H9 (cell line): ENCODE data around the gene MICAL2. TPM values are rescaled to one million over a fixed set of nuclear protein-coding genes. Genes with fewer than 3 reads are reported as not detected.

Experiments used
- DNase-seq: peaks from one replicate; pipeline ENCODE4 v3.0.0-alpha.2; 2017
- H2AFZ ChIP-seq: one replicate; pipeline ENCODE4 v1.6.1; 2013; ENCODE audit warnings: mild to moderate bottlenecking, low read length, control low read depth, moderate library complexity
- H2AK5ac ChIP-seq: 2 replicates; pipeline ENCODE4 v1.6.1; 2013; ENCODE audit warnings: low read length, control low read depth, mixed read lengths; ENCODE audit not compliant: insufficient read length
- H2BK120ac ChIP-seq: one replicate; pipeline ENCODE4 v1.6.1; 2013; ENCODE audit warnings: low read depth, mild to moderate bottlenecking, low read length, control low read depth, inconsistent platforms; ENCODE audit not compliant: poor library complexity, severe bottlenecking
- H2BK12ac ChIP-seq: 2 replicates; pipeline ENCODE4 v1.6.1; 2013; ENCODE audit warnings: low read length, control low read depth, mixed read lengths, low read depth; ENCODE audit not compliant: insufficient read length
- H2BK15ac ChIP-seq: 2 replicates; pipeline ENCODE4 v1.6.1; 2013; ENCODE audit warnings: low read depth, low read length, control low read depth
- H2BK20ac ChIP-seq: one replicate; pipeline ENCODE4 v1.6.1; 2013; ENCODE audit warnings: low read depth, mild to moderate bottlenecking, low read length, control low read depth, inconsistent platforms; ENCODE audit not compliant: poor library complexity, severe bottlenecking
- H2BK5ac ChIP-seq: 2 replicates; pipeline ENCODE4 v1.6.1; 2013; ENCODE audit warnings: low read length, control low read depth, mixed read lengths; ENCODE audit not compliant: insufficient read length
- H3K14ac ChIP-seq: 2 replicates; pipeline ENCODE4 v1.6.1; 2013; ENCODE audit warnings: low read length, control low read depth; ENCODE audit not compliant: insufficient read depth
- H3K18ac ChIP-seq: 2 replicates; pipeline ENCODE4 v1.6.1; 2013; ENCODE audit warnings: low read depth, mild to moderate bottlenecking, mixed read lengths, low read length, control low read depth; ENCODE audit not compliant: insufficient read length
- H3K23ac ChIP-seq: 2 replicates; pipeline ENCODE4 v1.6.1; 2013; ENCODE audit warnings: low read length, control low read depth, mixed read lengths, low read depth; ENCODE audit not compliant: insufficient read length
- H3K23me2 ChIP-seq: 2 replicates; pipeline ENCODE4 v1.6.1; 2013; ENCODE audit warnings: low read depth, mild to moderate bottlenecking, mixed read lengths, low read length, control low read depth; ENCODE audit not compliant: insufficient read length, poor library complexity, severe bottlenecking
- H3K27ac ChIP-seq: 2 replicates; pipeline ENCODE4 v1.5.1; 2013; ENCODE audit warnings: low read length, control low read depth, mixed read lengths, low read depth; ENCODE audit not compliant: insufficient read length
- H3K27me3 ChIP-seq: 2 replicates; pipeline ENCODE4 v1.6.1; 2013; ENCODE audit warnings: low read length, control low read depth, inconsistent platforms; ENCODE audit not compliant: insufficient read depth
- H3K4ac ChIP-seq: 2 replicates; pipeline ENCODE4 v1.6.1; 2013; ENCODE audit warnings: low read depth, mild to moderate bottlenecking, control low read depth, inconsistent platforms, low read length, moderate library complexity
- H3K4me1 ChIP-seq: 2 replicates; pipeline ENCODE4 v1.6.1; 2013; ENCODE audit warnings: low read length, control low read depth, inconsistent platforms; ENCODE audit not compliant: insufficient read depth
- H3K4me2 ChIP-seq: 2 replicates; pipeline ENCODE4 v1.6.1; 2013; ENCODE audit warnings: low read length, control low read depth, mixed read lengths; ENCODE audit not compliant: insufficient read length, insufficient read depth
- H3K56ac ChIP-seq: 2 replicates; pipeline ENCODE4 v1.6.1; 2013; ENCODE audit warnings: low read depth, mild to moderate bottlenecking, mixed read lengths, low read length, control low read depth; ENCODE audit not compliant: insufficient read length
- H3K79me1 ChIP-seq: 2 replicates; pipeline ENCODE4 v1.6.1; 2013; ENCODE audit warnings: low read depth, mild to moderate bottlenecking, moderate library complexity, low read length, control low read depth, inconsistent platforms; ENCODE audit not compliant: insufficient read depth, poor library complexity, severe bottlenecking
- H3K79me2 ChIP-seq: 2 replicates; pipeline ENCODE4 v1.6.1; 2013; ENCODE audit warnings: low read length, control low read depth, inconsistent platforms; ENCODE audit not compliant: insufficient read depth
- H3K9ac ChIP-seq: 2 replicates; pipeline ENCODE4 v1.6.1; 2013; ENCODE audit warnings: low read length, control low read depth, mixed read lengths; ENCODE audit not compliant: insufficient read length; ENCODE audit errors: extremely low read depth
- H3K9me3 ChIP-seq: one replicate; pipeline ENCODE4 v1.6.1; 2013; ENCODE audit warnings: low read depth, low read length, inconsistent platforms; ENCODE audit not compliant: control insufficient read depth
- H3T11ph ChIP-seq: one replicate; pipeline ENCODE4 v1.6.1; 2013; ENCODE audit warnings: mild to moderate bottlenecking, low read length, control low read depth, inconsistent platforms
- H4K20me1 ChIP-seq: one replicate; pipeline ENCODE4 v1.6.1; 2013; ENCODE audit not compliant: control insufficient read depth, insufficient read length, insufficient read depth
- H4K5ac ChIP-seq: 2 replicates; pipeline ENCODE4 v1.6.1; 2013; ENCODE audit warnings: low read depth, mild to moderate bottlenecking, mixed read lengths, low read length, control low read depth; ENCODE audit not compliant: insufficient read length
- H4K8ac ChIP-seq: replicated peaks from 2 replicates; pipeline ENCODE4 v1.6.1; 2013; ENCODE audit warnings: low read length, control low read depth, mixed read lengths, low read depth; ENCODE audit not compliant: insufficient read length
- H4K91ac ChIP-seq: 2 replicates; pipeline ENCODE4 v1.6.1; 2013; ENCODE audit warnings: low read depth, mild to moderate bottlenecking, moderate library complexity, mixed read lengths, low read length, control low read depth; ENCODE audit not compliant: insufficient read length
- H3K27ac Mint-ChIP-seq, 3 experiments: 2 replicates in 2 of 3; 3 replicates in 1 of 3; pipeline ENCODE4 v1.8.0; 2020 to 2021; ENCODE audit warnings: mixed read lengths in 3 of 3, mild to moderate bottlenecking in 1 of 3, moderate library complexity in 1 of 3
- H3K27me3 Mint-ChIP-seq: 2 replicates; pipeline ENCODE4 v1.8.0; 2021; ENCODE audit warnings: low read depth, mild to moderate bottlenecking, moderate library complexity, mixed read lengths
- H3K36me3 Mint-ChIP-seq, 3 experiments: 2 replicates in 2 of 3; 3 replicates in 1 of 3; pipeline ENCODE4 v1.8.0; 2020 to 2021; ENCODE audit warnings: low read depth in 3 of 3, mixed read lengths in 3 of 3; ENCODE audit not compliant: insufficient read depth in 1 of 3
- H3K4me1 Mint-ChIP-seq, 2 experiments: 2 replicates each; pipeline ENCODE4 v1.8.0; 2020; ENCODE audit warnings: mixed read lengths in 2 of 2
- H3K4me3 Mint-ChIP-seq, 2 experiments: 2 replicates in 1 of 2; 3 replicates in 1 of 2; pipeline ENCODE4 v1.8.0; 2020 to 2021; ENCODE audit warnings: mild to moderate bottlenecking in 2 of 2, mixed read lengths in 2 of 2, moderate library complexity in 1 of 2
- H3K9me3 Mint-ChIP-seq, 2 experiments: 2 replicates in 1 of 2; 3 replicates in 1 of 2; pipeline ENCODE4 v1.8.0; 2020; ENCODE audit warnings: mild to moderate bottlenecking in 2 of 2, mixed read lengths in 2 of 2, moderate library complexity in 1 of 2
- WGBS: extraction: QIAGEN DNeasy Blood & Tissue Kit; methylation state at CpG from one replicate; pipeline ENCODE4 v1.1.7; 2013; ENCODE audit warnings: missing lambda C conversion rate, low lambda C conversion rate, mixed read lengths; ENCODE audit not compliant: insufficient read length; ENCODE audit errors: extremely low coverage; 5-methylcytosine and 5-hydroxymethylcytosine counted together
- total RNA-seq: library from RNA; stranded (reverse); gene quantifications from 2 replicates; pipeline ENCODE4 v1.2.1, GENCODE V29; 2021
- TF ChIP-seq, protein P1 (sequence below): fragments of 200-600 bp; sonication (generic); conservative IDR thresholded peaks from 3 replicates; pipeline ENCODE4 v1.8.0; 2021; ENCODE audit warnings: antibody characterized with exemption, mild to moderate bottlenecking

Gene MICAL2
- total RNA-seq, 1 experiment from 2014 or later = 4.7 TPM

DNA sequence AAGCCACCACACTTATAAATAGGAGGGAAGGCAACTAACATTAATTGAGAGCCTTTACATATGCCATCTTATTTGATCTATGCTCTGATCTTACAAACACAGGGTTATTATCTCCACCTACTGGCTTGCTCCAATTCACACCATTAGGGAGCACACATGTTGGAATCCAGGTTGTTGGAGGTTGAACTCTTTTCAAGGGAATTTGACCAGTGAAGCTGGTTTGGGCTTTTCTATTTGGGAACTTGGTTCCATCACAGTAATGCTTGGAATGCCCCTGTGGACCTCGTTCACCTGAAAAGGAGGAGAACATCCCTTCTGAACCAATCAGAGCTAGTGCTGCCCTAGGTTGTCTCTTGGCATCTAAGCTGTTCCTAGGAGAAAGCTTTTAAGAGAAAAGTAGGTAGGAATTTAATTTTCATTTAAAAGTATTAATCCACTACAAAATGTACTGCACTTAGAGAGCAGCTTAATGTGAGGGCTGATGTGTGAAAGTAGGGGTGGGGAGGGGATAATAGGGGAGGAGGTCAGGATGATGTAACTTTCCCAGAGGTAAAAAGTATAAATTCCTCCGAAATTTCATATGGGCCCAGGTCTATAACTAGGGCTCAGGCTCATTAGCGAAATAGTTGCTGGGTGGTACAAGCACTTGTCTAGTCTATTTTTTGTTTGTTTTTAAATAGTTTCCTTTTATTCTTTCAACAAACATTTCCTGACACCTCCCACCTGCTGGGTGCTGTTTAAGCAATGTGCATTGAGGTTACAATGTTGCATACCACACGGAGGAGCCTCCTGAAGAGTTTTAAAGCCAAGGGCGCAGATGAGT is 7.6 kb upstream of the MICAL2 start:
- no CpG with 5 or more reads among the region's 5 CpGs for WGBS
- Histone ChIP-seq H3K27ac (no peak overlapping the region), H3K23me2 (no peaks in the 10 kb centered on the region), H3K23ac (no peak overlapping the region), H3K14ac (no peak overlapping the region; the same call in 1 of the 2 replicates), H3K4me2 (peak overlapping the region; percentile 18), H3K4ac (no peak overlapping the region), H2AK5ac (no peak overlapping the region), H3K79me1 (no peaks in the 10 kb centered on the region), H4K20me1 (no peaks in the 10 kb centered on the region), H3K9me3 (no peaks in the 10 kb centered on the region), H3K9ac (no peak overlapping the region), H2AFZ (no peak overlapping the region), H4K5ac (no peak overlapping the region), H3K18ac (no peak overlapping the region), H4K8ac (no peak overlapping the region), H3K27me3 (no peaks in the 10 kb centered on the region), H3K4me1 (peaks cover 9% of the 10 kb centered on the region; the same call in 1 of the 2 replicates), H2BK20ac (no peak overlapping the region), H3K79me2 (no peaks in the 10 kb centered on the region), H2BK5ac (no peak overlapping the region), H2BK15ac (no peak overlapping the region), H2BK120ac (no peak overlapping the region), H2BK12ac (no peak overlapping the region), H3T11ph (no peak overlapping the region), H3K56ac (no peak overlapping the region), H4K91ac (no peak overlapping the region)
- Mint-ChIP-seq H3K4me1 (peaks cover 31 to 39% of the 10 kb centered on the region in 2 experiments), H3K27me3 (peaks cover 43% of the 10 kb centered on the region), H3K27ac (peak overlapping the region in 1 of 3 experiments; percentile 75; a peak in 2 of 7 replicates), H3K4me3 (no peak overlapping the region), H3K9me3 (no peaks in the 10 kb centered on the region; a peak in 1 of 5 replicates), H3K36me3 (no peaks in the 10 kb centered on the region)
- TF ChIP-seq, protein P1, sequence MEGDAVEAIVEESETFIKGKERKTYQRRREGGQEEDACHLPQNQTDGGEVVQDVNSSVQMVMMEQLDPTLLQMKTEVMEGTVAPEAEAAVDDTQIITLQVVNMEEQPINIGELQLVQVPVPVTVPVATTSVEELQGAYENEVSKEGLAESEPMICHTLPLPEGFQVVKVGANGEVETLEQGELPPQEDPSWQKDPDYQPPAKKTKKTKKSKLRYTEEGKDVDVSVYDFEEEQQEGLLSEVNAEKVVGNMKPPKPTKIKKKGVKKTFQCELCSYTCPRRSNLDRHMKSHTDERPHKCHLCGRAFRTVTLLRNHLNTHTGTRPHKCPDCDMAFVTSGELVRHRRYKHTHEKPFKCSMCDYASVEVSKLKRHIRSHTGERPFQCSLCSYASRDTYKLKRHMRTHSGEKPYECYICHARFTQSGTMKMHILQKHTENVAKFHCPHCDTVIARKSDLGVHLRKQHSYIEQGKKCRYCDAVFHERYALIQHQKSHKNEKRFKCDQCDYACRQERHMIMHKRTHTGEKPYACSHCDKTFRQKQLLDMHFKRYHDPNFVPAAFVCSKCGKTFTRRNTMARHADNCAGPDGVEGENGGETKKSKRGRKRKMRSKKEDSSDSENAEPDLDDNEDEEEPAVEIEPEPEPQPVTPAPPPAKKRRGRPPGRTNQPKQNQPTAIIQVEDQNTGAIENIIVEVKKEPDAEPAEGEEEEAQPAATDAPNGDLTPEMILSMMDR = no peak
- DNase-seq = no peak
